GM18508 (cell line): ENCODE results near the gene NUDT8.
"Not testable (repeated sequence)": the region's sequence is repeated elsewhere in the genome, so short reads cannot be mapped to it uniquely, and the experiment has no call there.

Experiments
- ATAC-seq: cut with Tn5 transposase; IDR thresholded peaks from one replicate; pipeline ENCODE4 v1.9.1; 2021; ENCODE audit warnings: moderate number of reproducible peaks; ENCODE audit not compliant: insufficient read depth, unreplicated experiment

NUDT8 gene

DNA sequence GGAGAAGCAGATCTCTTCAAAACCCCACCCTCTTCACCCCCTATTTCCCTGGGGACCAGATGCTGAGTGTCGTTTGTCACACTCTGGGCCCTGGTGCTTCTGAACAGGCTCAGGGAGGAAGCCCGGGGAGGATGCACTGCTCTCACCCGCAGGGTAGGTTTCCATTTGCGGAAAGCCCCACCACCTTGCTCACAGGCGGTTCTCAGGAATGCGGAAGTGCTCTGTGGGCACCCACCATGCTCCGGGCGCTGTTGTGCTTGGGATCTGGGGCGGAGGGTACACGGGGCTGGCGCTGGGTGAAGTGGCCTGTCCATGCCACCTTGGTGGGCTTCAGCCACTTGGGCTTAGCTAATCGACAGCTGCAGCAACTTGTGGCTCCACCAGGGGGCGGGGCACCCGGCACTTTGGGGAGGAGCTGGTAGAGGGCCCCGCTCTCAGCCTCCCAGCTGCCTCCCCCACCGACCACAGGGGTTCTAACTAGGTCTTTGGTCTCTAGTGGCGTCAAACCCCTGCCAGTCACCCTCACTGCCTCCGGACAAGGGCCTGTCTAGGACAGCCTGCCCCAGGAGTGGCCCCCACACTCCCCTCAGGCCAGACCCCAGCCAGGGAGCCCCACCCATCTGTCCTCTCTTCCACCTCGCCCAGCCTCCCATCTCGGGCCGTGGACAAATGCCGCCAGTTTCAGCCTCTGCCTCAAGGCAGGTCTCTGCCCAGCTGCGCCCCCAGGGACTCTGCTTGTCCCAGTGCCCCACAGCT lies 15.6 kb downstream of the NUDT8 start:
- no peak for ATAC-seq

DNA sequence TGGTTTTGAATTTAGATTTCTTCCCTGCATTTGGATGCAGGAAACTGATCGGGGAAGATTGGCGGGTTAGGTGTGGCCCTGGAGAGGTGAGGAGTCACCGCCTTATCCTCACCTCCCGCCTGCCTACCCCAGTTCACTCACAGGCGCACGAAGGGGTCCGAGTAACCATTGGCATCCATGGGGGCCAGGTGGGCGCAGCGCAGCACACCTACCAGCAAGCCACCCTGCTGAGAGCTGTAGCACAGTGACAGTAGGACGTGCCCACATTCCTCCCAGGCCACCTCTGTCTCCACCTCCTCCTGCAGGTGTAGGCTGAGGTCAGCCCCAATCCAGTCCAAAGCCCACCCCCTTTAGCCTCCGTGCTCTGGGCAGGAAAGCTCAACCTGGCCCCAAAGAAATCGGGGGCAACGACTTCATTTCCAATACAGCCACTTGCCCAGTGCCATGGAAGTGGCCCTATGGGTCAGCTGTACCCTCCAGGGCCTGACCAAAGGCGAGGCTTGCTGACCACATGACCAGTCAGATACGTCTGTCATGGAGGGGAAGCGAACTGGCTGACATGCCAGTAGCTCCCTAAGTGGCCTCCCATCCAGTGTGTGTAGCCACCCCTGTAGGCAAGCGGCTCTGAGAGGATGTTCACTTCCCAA lies 16.3 kb downstream of the NUDT8 start:
- ATAC-seq, result no peak

GRCh38 chr11:67612751-67613150 lies 17.0 kb downstream of the NUDT8 start:
- no peak for ATAC-seq

- ATAC-seq, result no peak
Measured at GRCh38 chr11:67611704-67612587, 17.8 kb downstream of the NUDT8 start.

DNA sequence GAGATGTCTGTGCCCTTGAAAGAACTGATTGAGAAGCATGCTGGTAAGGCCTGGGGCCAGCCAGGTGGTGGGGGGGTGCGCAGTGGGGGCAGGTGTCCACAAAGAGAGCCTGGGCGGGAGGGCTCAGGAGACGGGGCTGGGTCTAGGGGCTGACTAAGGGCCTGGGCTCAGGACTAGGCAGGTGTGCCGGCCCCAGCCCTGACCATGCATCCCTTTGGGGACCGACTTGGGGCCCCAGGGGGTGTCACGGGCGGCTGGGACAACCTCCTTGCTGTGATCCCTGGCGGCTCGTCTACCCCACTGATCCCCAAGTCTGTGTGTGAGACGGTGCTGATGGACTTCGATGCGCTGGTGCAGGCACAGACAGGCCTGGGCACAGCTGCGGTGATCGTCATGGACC lies 18.6 kb downstream of the NUDT8 start:
- ATAC-seq, result no peak

DNA sequence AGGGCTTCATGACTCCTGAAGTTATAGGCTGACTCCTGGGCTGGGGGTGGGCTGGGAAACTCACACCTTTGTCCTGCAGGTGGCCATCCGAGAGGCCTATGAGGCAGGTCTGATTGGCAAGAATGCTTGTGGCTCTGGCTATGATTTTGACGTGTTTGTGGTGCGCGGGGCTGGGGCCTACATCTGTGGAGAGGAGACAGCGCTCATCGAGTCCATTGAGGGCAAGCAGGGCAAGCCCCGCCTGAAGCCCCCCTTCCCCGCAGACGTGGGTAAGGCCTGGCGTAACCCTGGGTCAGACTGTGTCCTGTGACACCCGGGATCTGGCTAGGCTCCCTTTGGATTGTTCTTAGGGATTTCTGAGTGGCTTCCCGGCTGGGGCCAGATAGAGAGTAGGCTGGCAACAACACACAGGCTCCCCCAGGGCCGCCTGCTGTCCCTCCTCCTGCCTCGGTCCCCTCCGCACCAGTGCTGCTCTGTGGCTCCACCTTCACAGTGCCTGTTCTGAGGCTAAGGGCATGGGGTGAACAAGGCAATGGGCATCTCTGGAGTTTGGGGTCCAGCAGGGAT lies 19.4 kb downstream of the NUDT8 start:
- no peak for ATAC-seq

DNA sequence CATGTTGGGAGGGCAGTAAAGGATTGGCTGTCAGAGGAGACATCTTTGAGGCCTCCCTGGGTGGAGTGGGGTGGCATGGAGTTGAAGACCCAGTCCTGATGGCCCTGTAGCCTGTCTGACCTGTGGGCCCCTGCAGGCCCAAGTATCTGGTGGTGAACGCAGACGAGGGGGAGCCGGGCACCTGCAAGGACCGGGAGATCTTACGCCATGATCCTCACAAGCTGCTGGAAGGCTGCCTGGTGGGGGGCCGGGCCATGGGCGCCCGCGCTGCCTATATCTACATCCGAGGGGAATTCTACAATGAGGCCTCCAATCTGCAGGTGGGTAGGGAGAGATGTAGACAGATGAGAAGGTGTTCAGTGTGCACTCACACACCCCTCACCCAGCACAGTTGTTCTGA lies 20.4 kb downstream of the NUDT8 start:
- ATAC-seq, result no peak

DNA sequence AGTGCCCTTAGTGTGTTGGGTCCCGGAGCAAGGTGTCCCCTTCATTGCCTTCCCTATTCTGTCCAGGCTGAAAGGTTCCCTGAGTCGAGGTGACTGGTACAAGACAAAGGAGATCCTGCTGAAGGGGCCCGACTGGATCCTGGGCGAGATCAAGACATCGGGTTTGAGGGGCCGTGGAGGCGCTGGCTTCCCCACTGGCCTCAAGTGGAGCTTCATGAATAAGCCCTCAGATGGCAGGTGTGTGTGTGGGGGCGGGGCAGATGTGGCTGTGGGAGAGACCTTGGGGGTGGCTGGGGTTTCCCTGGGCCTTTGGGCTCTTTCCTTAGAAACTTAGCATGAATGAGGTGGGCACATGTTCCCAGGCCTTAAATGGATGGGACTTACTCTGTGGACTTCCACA lies 21.3 kb downstream of the NUDT8 start:
- ATAC-seq, result no peak

DNA sequence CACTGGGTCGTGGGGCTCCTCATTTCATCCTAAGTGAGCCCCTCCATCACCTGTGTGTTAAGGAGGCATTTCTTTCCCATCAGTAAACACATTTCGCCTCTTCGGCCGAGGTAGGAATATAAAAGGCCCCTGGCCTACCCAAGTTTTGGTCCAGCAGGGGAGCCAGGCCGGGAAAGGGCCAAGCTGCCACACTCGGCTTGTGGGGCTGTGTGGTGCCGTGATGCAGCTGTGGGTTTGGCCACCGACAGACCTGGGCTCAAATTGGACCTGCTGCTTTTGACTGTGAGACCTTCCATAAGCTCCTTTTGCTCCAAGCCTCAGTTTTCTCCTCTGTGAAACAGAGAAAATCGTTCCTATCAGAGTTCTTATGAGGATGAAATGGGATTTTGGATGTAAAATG lies 22.2 kb downstream of the NUDT8 start:
- ATAC-seq, result no peak

GRCh38 chr11:67606492-67607295 lies 23.0 kb downstream of the NUDT8 start, which contains the start of gene NDUFV1:
Gene NDUFV1, plus strand, starts transcription at chr11:67606936. Its CDS starts 69 bp downstream, at chr11:67607005.
- ATAC-seq, result peak; percentile 63

DNA sequence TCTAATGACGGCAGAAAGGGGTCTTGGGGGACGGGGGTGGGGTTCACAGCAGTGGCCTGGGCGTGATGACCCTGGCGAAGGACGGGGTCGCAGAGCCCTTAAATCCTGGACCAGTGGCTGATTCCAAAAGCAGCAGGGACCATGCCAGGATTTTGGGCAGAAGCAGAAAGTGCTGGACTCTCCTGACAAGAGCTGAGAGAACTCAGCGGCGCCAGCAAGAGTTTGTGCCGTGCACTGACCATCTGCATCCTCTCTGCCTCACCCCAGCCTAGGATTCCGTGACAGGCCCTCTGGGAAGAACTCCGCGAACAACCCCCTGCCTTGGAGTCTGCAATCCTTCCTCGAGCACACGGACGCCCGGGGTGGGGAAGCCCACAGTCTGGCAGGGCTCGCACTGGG lies 23.6 kb downstream of the NUDT8 start:
- ATAC-seq, result no peak

DNA sequence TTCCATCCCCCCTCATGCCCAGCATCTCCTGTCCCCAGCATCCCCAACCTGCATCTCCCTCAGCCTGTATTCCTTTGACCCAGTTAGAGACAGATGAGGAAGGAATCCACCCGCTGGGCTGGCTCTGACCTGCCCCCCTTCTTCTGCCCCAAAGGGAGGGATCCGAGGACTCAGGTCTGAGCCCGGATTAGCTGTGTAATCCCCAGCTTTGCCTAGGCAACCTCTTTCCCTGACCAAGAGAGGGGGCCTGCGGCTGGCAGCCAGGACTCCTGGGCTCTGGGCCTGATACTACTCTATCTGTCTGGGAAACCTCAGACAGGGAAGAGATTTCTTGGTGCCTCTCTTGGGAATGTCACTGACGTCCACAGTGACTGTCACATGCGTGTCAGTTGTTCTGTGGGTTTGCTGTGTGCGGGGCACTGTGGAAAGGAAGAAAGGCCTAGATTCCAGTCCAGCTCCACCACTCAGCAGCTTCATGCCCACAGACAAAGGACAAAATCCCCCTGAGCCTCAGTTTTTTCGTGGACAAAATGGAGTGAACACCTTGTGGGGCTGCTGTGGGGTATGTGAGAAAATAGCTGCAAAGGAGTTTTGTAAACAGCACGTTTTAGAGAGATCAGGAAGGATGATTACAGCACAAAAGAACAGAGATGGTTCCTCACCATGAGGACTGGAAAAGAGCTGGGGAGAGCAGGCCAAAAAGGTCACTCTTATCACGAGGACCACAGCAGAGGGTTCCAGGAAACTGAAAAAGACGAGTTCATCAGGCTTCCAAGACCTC lies 24.3 kb downstream of the NUDT8 start:
- no peak for ATAC-seq

GRCh38 chr11:67604815-67605214 lies 24.9 kb downstream of the NUDT8 start:
- no peak for ATAC-seq

- ATAC-seq, result not testable (repeated sequence)
Measured at GRCh38 chr11:67604119-67604518, 25.6 kb downstream of the NUDT8 start.

DNA sequence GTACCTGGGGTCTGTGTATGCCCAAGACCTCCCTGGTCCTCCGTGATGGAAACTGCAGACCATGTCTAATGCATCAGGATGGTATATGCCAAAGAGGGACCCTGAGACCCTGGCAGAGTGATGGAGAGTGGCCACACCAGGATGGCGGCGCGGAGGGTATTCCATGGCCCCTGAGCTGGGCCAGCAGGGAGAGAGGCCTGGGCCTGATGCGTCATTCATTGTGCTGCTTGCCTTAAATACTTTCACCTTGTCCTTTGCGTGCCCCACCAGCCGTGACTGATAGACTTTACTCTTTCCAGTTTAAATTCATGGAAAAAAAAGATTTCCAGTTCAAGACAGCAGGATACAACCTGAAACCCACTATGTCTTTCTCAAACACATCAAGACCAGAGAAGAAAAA lies 28.6 kb downstream of the NUDT8 start:
- ATAC-seq, result no peak

DNA sequence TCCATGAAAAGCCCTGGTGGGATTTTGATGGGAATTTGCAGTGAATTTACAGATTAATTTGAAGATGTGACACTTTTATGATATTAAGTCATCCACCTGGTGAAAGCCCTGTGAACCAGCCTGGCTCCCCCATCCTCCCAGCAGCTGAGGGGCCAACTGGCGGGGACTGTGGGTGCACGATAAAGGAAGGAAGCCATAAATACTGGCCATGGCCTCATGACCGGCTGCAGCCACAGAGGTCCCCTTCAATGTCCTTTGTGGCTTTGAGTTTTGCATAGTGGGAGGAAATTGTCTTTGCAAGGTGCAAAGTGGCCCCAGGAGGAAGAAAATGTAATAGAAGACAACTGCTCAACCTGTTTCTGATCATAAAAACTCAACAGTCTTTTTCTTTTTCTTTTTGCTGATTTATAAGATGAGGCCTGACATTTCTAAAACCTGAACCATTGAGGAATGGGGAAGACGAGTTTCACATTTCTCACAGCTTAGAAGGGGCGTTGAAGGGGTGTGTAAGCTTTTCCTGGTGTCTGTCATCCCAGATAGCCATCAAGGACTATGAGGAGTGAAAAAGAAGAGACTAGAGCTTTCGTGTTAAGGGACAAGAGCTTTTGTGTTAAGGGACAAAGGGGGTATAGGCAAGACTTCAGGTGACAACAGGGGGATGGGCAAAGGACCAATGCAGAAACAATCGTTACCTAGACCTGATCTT lies 29.3 kb downstream of the NUDT8 start:
- no peak for ATAC-seq

DNA sequence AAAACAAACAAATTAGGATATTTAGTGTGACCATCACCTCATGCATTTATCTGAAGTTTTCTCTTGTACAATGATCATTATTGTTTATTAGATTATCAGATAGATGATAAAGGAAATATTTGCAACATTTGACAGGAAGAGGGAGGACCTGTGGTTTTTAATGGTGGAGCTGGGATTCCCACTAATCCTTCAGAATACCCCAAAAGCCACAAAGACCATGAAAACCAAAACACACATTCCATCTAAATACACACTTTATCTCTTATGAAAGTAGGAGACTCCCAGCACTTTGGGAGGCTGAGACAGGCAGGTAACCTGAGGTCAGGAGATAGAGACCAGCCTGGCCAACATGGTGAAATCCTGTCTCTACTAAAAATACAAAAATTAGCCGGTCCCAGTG lies 30.6 kb downstream of the NUDT8 start:
- ATAC-seq, result no peak

- not testable (repeated sequence) for ATAC-seq
Measured at GRCh38 chr11:67597963-67598362, 31.8 kb downstream of the NUDT8 start.
